ENCODE data around the gene STAB2.

GRCh38 chr12:103786201-103786600 is 199.1 kb downstream of the STAB2 start:
- no peak for TF ChIP-seq SIN3A (IDR thresholded peaks at IDR 0.05; ENCODE audit: borderline replicate concordance, insufficient read depth, low read length)
- TF ChIP-seq POLR2AphosphoS5 (IDR thresholded peaks at IDR 0.05; ENCODE audit: low read depth, low read length), result no peak
- TF ChIP-seq TAF1 (IDR thresholded peaks at IDR 0.05; ENCODE audit: borderline replicate concordance, insufficient read depth, low read length), result no peak
